Measurements from ENCODE around the gene R3HDM4. TPM values are rescaled to one million over a fixed set of nuclear protein-coding genes. Genes with fewer than 3 reads are reported as not detected.

R3HDM4 gene
- total and polyA plus RNA-seq, 4 donors: 14.1 to 72.4 (median 20.2) TPM

DNA sequence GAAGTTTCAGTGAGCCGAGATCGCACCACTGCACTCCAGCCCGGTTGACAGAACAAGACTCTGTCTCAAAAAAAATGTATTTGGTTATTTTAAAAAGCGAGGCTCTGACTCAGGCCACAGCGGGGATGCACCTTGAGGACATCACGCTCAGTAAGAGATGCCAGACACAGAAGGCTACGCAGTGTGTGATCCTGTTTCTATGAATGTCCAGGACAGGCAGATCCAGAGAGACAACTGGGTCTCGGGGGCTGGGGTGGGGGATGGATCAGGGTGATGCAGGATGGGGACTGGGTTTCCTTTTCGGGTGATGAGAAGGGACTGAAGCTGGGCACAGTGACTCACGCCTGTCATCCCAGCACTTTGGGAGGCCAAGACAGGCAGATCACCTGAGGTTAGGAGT, 25.4 kb downstream of the R3HDM4 start:
- Histone ChIP-seq H3K4me3 (ENCODE audit: low read depth in 1 of 3, low read length in 3 of 3) (no peak overlapping the region), H3K9ac (ENCODE audit: low read depth in 1 of 2, low read length in 2 of 2) (no peak overlapping the region), H3K9me3 (ENCODE audit: control insufficient read depth in 4 of 4, low read length in 3 of 4) (no peaks in the 10 kb centered on the region), H3K4me1 (ENCODE audit: control insufficient read depth in 4 of 4, insufficient read depth in 4 of 4, low read length in 3 of 4) (peaks cover 0 to 7% (median 4%) of the 10 kb centered on the region in 4 donors), H3K36me3 (ENCODE audit: control insufficient read depth in 4 of 4, insufficient read depth in 3 of 4, low read depth in 1 of 4, low read length in 3 of 4) (peaks cover 0 to 55% (median 21%) of the 10 kb centered on the region in 4 donors), H3K27ac (ENCODE audit: low read depth in 1 of 2, low read length in 2 of 2) (no peak overlapping the region), H3K27me3 (ENCODE audit: control insufficient read depth in 4 of 4, insufficient read depth in 4 of 4, low read length in 3 of 4) (no peaks in the 10 kb centered on the region)
- WGBS: 96% methylated on average over 10 of the region's 10 CpGs
- no peak for DNase-seq (ENCODE audit: low spot score)
- TF ChIP-seq, protein P1, sequence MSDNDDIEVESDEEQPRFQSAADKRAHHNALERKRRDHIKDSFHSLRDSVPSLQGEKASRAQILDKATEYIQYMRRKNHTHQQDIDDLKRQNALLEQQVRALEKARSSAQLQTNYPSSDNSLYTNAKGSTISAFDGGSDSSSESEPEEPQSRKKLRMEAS (IDR thresholded peaks at IDR 0.05): no peak

GRCh38 chr19:887072-887471, 25.9 kb downstream of the R3HDM4 start:
- Histone ChIP-seq H3K9ac (ENCODE audit: low read depth in 1 of 2, low read length in 2 of 2) (no peak overlapping the region), H3K9me3 (ENCODE audit: control insufficient read depth in 4 of 4, low read length in 3 of 4) (no peaks in the 10 kb centered on the region), H3K4me1 (ENCODE audit: control insufficient read depth in 4 of 4, insufficient read depth in 4 of 4, low read length in 3 of 4) (peaks cover 0 to 3% (median 3%) of the 10 kb centered on the region in 4 donors), H3K27ac (ENCODE audit: low read depth in 1 of 2, low read length in 2 of 2) (no peak overlapping the region), H3K27me3 (ENCODE audit: control insufficient read depth in 4 of 4, insufficient read depth in 4 of 4, low read length in 3 of 4) (no peaks in the 10 kb centered on the region), H3K4me3 (ENCODE audit: low read depth in 1 of 3, low read length in 3 of 3) (no peak overlapping the region), H3K36me3 (ENCODE audit: control insufficient read depth in 4 of 4, insufficient read depth in 3 of 4, low read depth in 1 of 4, low read length in 3 of 4) (peaks cover 0 to 60% (median 21%) of the 10 kb centered on the region in 4 donors)
- 88% methylated on average over 16 of the region's 16 CpGs for WGBS
- TF ChIP-seq SP1 (IDR thresholded peaks at IDR 0.05) (no peak), CTCF (IDR thresholded peaks at IDR 0.05; ENCODE audit: low read depth, low read length, missing input control) (no peak)
- no peak for DNase-seq (ENCODE audit: low spot score)

- WGBS: 97% methylated on average over 64 of the region's 64 CpGs
- TF ChIP-seq YY1 (IDR thresholded peaks at IDR 0.05) (no peak), NR2F2 (IDR thresholded peaks at IDR 0.05) (no peak), FOXA1 (IDR thresholded peaks at IDR 0.05) (no peak), ATF3 (IDR thresholded peaks at IDR 0.05) (no peak), HNF4A (conservative IDR thresholded peaks at IDR 0.05) (no peak)
- TF ChIP-seq, protein P1 (IDR thresholded peaks at IDR 0.05): no peak
- no peaks in the 10 kb centered on the region for H3K4me1 ChIP-seq (ENCODE audit: control insufficient read depth in 4 of 4, insufficient read depth in 4 of 4, low read length in 3 of 4)
- DNase-seq (ENCODE audit: low spot score): no peak
- no peak overlapping the region for H3K9ac ChIP-seq (ENCODE audit: low read depth in 1 of 2, low read length in 2 of 2)
- H3K27me3 ChIP-seq (ENCODE audit: control insufficient read depth in 4 of 4, insufficient read depth in 4 of 4, low read length in 3 of 4): no peaks in the 10 kb centered on the region
- H3K9me3 ChIP-seq (ENCODE audit: control insufficient read depth in 4 of 4, low read length in 3 of 4): no peaks in the 10 kb centered on the region
- H3K4me3 ChIP-seq (ENCODE audit: low read depth in 1 of 3, low read length in 3 of 3): no peak overlapping the region
- H3K36me3 ChIP-seq (ENCODE audit: control insufficient read depth in 4 of 4, insufficient read depth in 3 of 4, low read depth in 1 of 4, low read length in 3 of 4): peaks cover 0 to 72% (median 22%) of the 10 kb centered on the region in 4 donors
- H3K27ac ChIP-seq (ENCODE audit: low read depth in 1 of 2, low read length in 2 of 2): no peak overlapping the region
Observed at GRCh38 chr19:885536-886224, 27.3 kb downstream of the R3HDM4 start.

Measured in liver (tissue), 9 donors.